IPS DF 4.7 (cell line): ENCODE results near the gene MED31.
"Not testable (repeated sequence)": the region's sequence is repeated elsewhere in the genome, so short reads cannot be mapped to it uniquely, and the experiment has no call there.

ENCODE experiments used
- DNase-seq: peaks from one replicate; pipeline ENCODE4 v3.0.0-alpha.2; 2013; ENCODE audit warnings: low spot score; ENCODE audit errors: extremely low read depth

The MED31 gene

GRCh38 chr17:6627019-6627418 lies 24.4 kb downstream of the MED31 start:
- no peak for DNase-seq

GRCh38 chr17:6626616-6627015 lies 24.8 kb downstream of the MED31 start:
- no peak for DNase-seq

GRCh38 chr17:6623941-6624340 lies 27.5 kb downstream of the MED31 start:
- no peak for DNase-seq

- no peak for DNase-seq
Measured at GRCh38 chr17:6611231-6611630, 40.2 kb downstream of the MED31 start.

GRCh38 chr17:6610011-6610410 lies 41.4 kb downstream of the MED31 start:
- no peak for DNase-seq

GRCh38 chr17:6608321-6608720 lies 43.1 kb downstream of the MED31 start:
- DNase-seq: no peak

GRCh38 chr17:6605142-6605541 lies 46.3 kb downstream of the MED31 start:
- DNase-seq: no peak

- DNase-seq: no peak
Measured at GRCh38 chr17:6603744-6604325, 47.6 kb downstream of the MED31 start.

- DNase-seq: no peak
Measured at GRCh38 chr17:6602141-6602540, 49.3 kb downstream of the MED31 start.

GRCh38 chr17:6599364-6599763 lies 52.0 kb downstream of the MED31 start:
- DNase-seq: no peak

- DNase-seq: no peak
Measured at GRCh38 chr17:6597727-6598126, 53.7 kb downstream of the MED31 start.

- no peak for DNase-seq
Measured at GRCh38 chr17:6596941-6597340, 54.5 kb downstream of the MED31 start.

GRCh38 chr17:6596511-6596910 lies 54.9 kb downstream of the MED31 start:
- no peak for DNase-seq

- DNase-seq: no peak
Measured at GRCh38 chr17:6596081-6596480, 55.3 kb downstream of the MED31 start.

- not testable (repeated sequence) for DNase-seq
Measured at GRCh38 chr17:6593371-6593770, 58.0 kb downstream of the MED31 start.
